GM12864 (cell line): ENCODE data around the gene CHSY3.

Source experiments
- DNase-seq: peaks from one replicate; pipeline ENCODE4 v3.0.0-alpha.2; 2011; ENCODE audit warnings: low read depth
- H3K4me3 ChIP-seq: 2 replicates; pipeline ENCODE4 v1.5.1; 2011; ENCODE audit warnings: mild to moderate bottlenecking, low read depth, low read length, control low read depth
- CTCF ChIP-seq: IDR thresholded peaks from 2 replicates; pipeline ENCODE4 v1.5.1; 2011; ENCODE audit warnings: low read depth, mild to moderate bottlenecking, moderate library complexity, low read length, control low read depth, inconsistent platforms; ENCODE audit errors: missing control alignments

The CHSY3 gene

GRCh38 chr5:130227699-130228098 lies 323.4 kb downstream of the CHSY3 start:
- H3K4me3 ChIP-seq: no peak overlapping the region
- no peak for DNase-seq
- TF ChIP-seq CTCF: no peak

- no peak for TF ChIP-seq CTCF
- DNase-seq: no peak
Measured at GRCh38 chr5:130231786-130232185, 327.5 kb downstream of the CHSY3 start.

GRCh38 chr5:130234816-130235215 lies 330.6 kb downstream of the CHSY3 start:
- no peak for TF ChIP-seq CTCF
- DNase-seq: no peak

More at GRCh38 chr5:130231786-130232185, 327.5 kb downstream of the CHSY3 start:
- H3K4me3 ChIP-seq: no peak overlapping the region

More at GRCh38 chr5:130234816-130235215, 330.6 kb downstream of the CHSY3 start:
- no peak overlapping the region for H3K4me3 ChIP-seq
